Measurements from ENCODE around the gene B4GALT4. TPM values are rescaled to one million over a fixed set of nuclear protein-coding genes. Genes with fewer than 3 reads are reported as not detected.

The B4GALT4 gene
- total RNA-seq (2022; extraction: Qiagen RNA extraction), result 74.6 to 116 TPM (median 98.8 TPM) in 5 replicates

DNA sequence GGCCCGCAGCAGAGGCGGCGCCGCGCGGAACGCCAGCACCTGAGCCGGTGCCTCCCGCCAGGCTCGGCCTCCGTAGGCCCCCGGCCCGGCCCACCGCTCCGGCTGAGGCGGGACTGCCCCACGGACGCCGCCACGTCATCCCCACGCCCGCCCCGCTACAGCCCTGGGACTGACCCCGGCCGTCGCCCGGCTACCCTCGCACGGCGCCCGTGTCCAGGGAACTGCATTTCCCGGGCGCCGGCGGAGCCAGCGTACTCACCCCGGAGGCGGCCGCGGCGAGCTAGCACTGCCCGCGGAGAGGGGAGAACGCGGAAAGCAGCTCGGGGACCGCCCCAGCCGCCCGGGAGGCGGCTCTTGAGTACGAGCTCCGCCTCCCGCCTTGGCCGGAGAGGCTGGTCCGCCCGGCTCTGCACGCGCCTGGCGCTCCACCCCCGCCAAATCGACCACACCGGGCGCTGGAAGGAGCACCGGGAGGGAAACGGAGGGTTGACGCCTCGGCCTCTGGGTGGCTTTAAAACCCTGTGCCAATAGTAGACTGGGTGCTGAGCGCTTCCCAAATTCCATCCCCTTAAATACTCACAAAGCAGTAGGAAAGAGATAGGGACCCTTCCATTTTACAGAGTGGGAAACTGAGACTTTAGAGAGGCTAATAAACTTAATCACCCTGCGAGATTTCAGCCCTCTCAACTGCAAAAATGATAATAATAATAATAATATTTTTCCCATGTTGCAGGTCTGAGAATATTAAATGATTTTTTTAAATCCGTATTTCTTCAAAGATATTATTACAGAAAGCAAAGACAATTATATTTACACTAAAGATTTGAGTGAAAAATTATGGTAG lies at the start of gene B4GALT4:
B4GALT4 (minus strand) TSS at position 288 of the 844 bp plus-strand sequence. CDS start 10,779 bp downstream, outside the sequence.

GRCh38 chr3:119173325-119173724 lies 67.4 kb downstream of the B4GALT4 start, which contains the start of gene UPK1B:
Gene UPK1B (plus strand): TSS chr3:119173598. CDS start chr3:119186742, 13,144 bp downstream.

Other genes starting within 250 kb of the B4GALT4 start
- gene IGSF11, start 206.0 kb downstream of the B4GALT4 start, total RNA-seq (2022; extraction: Qiagen RNA extraction), result 3.0 to 5.0 TPM (median 4.5 TPM) in 5 replicates
- 0.08 TPM in 1 of 5 replicates, not detected in the others for gene TEX55, start 94.7 kb downstream of the B4GALT4 start, total RNA-seq (2022; extraction: Qiagen RNA extraction)
- gene UPK1B, start 67.3 kb downstream of the B4GALT4 start, total RNA-seq (2022; extraction: Qiagen RNA extraction), result 10.5 to 12.8 TPM (median 12.3 TPM) in 5 replicates
- gene ARHGAP31, start 53.5 kb upstream of the B4GALT4 start, total RNA-seq (2022; extraction: Qiagen RNA extraction), result 0.63 to 1.3 TPM (median 1.1 TPM) in 5 replicates
- gene TMEM39A, start 222.7 kb upstream of the B4GALT4 start, total RNA-seq (2022; extraction: Qiagen RNA extraction), result 21.2 to 24.4 TPM (median 23.8 TPM) in 5 replicates
- gene POGLUT1, start 228.1 kb upstream of the B4GALT4 start, total RNA-seq (2022; extraction: Qiagen RNA extraction), result 7.1 to 9.2 TPM (median 8.0 TPM) in 5 replicates

All from A549 treated with AZD2906 at 1 μM for 4 hours (cell line).